Astrocyte (in vitro differentiated cells and primary cell): ENCODE results near the gene PRTN3. TPM values are rescaled to one million over a fixed set of nuclear protein-coding genes. Genes with fewer than 3 reads are reported as not detected.

Source experiments
- DNase-seq: peaks from one replicate; pipeline ENCODE4 v3.0.0-alpha.2; 2010; ENCODE audit warnings: low read depth
- FAIRE-seq: peaks from 2 replicates; lab custom pipeline; 2011; peaks lifted over from hg19 to GRCh38; lab: Jason Lieb, UNC
- H2AFZ ChIP-seq: 2 replicates; pipeline ENCODE4 v1.6.0; 2012; ENCODE audit warnings: low read depth, low read length, inconsistent platforms
- H3K27ac ChIP-seq: 2 replicates; pipeline ENCODE4 v1.5.1; 2011; ENCODE audit warnings: low read depth, low read length, inconsistent platforms
- H3K27me3 ChIP-seq: 2 replicates; pipeline ENCODE4 v1.6.0; 2011; ENCODE audit warnings: low read length, inconsistent platforms; ENCODE audit not compliant: insufficient read depth
- H3K36me3 ChIP-seq: 2 replicates; pipeline ENCODE4 v1.5.1; 2011; ENCODE audit warnings: low read length, inconsistent platforms; ENCODE audit not compliant: insufficient read depth
- H3K4me1 ChIP-seq: 2 replicates; pipeline ENCODE4 v1.5.1; 2011; ENCODE audit warnings: low read length, inconsistent platforms; ENCODE audit not compliant: insufficient read depth
- H3K4me2 ChIP-seq: 2 replicates; pipeline ENCODE4 v1.6.0; 2012; ENCODE audit warnings: low read length, inconsistent platforms
- H3K4me3 ChIP-seq: 2 replicates; pipeline ENCODE4 v1.5.1; 2011; ENCODE audit warnings: low read depth, mild to moderate bottlenecking, low read length, inconsistent platforms; ENCODE audit not compliant: insufficient read depth
- H3K79me2 ChIP-seq: 2 replicates; pipeline ENCODE4 v1.6.0; 2012; ENCODE audit warnings: mild to moderate bottlenecking, low read length, inconsistent platforms; ENCODE audit not compliant: insufficient read depth
- H3K9ac ChIP-seq: 2 replicates; pipeline ENCODE4 v1.6.0; 2012; ENCODE audit warnings: mild to moderate bottlenecking, low read length, inconsistent platforms
- H3K9me3 ChIP-seq: 2 replicates; pipeline ENCODE4 v1.5.1; 2012; ENCODE audit warnings: low read depth, mild to moderate bottlenecking, low read length, inconsistent platforms; ENCODE audit not compliant: insufficient read depth
- H4K20me1 ChIP-seq: 2 replicates; pipeline ENCODE4 v1.6.0; 2012; ENCODE audit warnings: low read length, inconsistent platforms; ENCODE audit not compliant: insufficient read depth
- H3K27ac Mint-ChIP-seq: one replicate; pipeline ENCODE4 v1.8.0; 2021; ENCODE audit warnings: mild to moderate bottlenecking, mixed read lengths; ENCODE audit not compliant: unreplicated experiment
- H3K27me3 Mint-ChIP-seq: one replicate; pipeline ENCODE4 v1.8.0; 2021; ENCODE audit warnings: low read depth, mixed read lengths; ENCODE audit not compliant: unreplicated experiment
- H3K36me3 Mint-ChIP-seq: one replicate; pipeline ENCODE4 v1.8.0; 2021; ENCODE audit warnings: low read depth, mixed read lengths; ENCODE audit not compliant: unreplicated experiment
- H3K4me1 Mint-ChIP-seq: one replicate; pipeline ENCODE4 v1.8.0; 2021; ENCODE audit warnings: low read depth, mixed read lengths; ENCODE audit not compliant: unreplicated experiment
- H3K4me3 Mint-ChIP-seq: one replicate; pipeline ENCODE4 v1.8.0; 2021; ENCODE audit warnings: mild to moderate bottlenecking, moderate library complexity, mixed read lengths; ENCODE audit not compliant: unreplicated experiment
- H3K9me3 Mint-ChIP-seq: one replicate; pipeline ENCODE4 v1.8.0; 2021; ENCODE audit warnings: mild to moderate bottlenecking, mixed read lengths; ENCODE audit not compliant: unreplicated experiment
- CTCF ChIP-seq: IDR thresholded peaks from 2 replicates; pipeline ENCODE4 v1.5.1; 2011; ENCODE audit warnings: low read depth, mild to moderate bottlenecking, inconsistent platforms, low read length, moderate library complexity; ENCODE audit not compliant: insufficient read depth
- EZH2 ChIP-seq: IDR thresholded peaks from 2 replicates; pipeline ENCODE4 v1.6.1; 2012; ENCODE audit warnings: mild to moderate bottlenecking, low read length, inconsistent platforms; ENCODE audit not compliant: insufficient read depth
- total RNA-seq: library from RNA; stranded (reverse); gene quantifications from 2 replicates; pipeline ENCODE4 v1.2.1, GENCODE V29; 2021

Gene PRTN3
- total RNA-seq, 1 donor from 2014 or later = not detected

GRCh38 chr19:882871-883497 is 42.2 kb downstream of the PRTN3 start:
- no peak for FAIRE-seq
- Mint-ChIP-seq H3K27me3 (no peaks in the 10 kb centered on the region), H3K4me3 (no peak overlapping the region), H3K36me3 (peaks cover 14% of the 10 kb centered on the region), H3K9me3 (no peaks in the 10 kb centered on the region), H3K27ac (no peak overlapping the region), H3K4me1 (no peaks in the 10 kb centered on the region)
- H3K4me3 ChIP-seq = no peak overlapping the region
- no peaks in the 10 kb centered on the region for H3K79me2 ChIP-seq
- no peak for TF ChIP-seq CTCF
- no peak for TF ChIP-seq EZH2
- H3K9me3 ChIP-seq = no peaks in the 10 kb centered on the region
- no peak for DNase-seq
- no peak overlapping the region for H2AFZ ChIP-seq
- no peak overlapping the region for H3K4me2 ChIP-seq
- H3K36me3 ChIP-seq = peaks cover 7% of the 10 kb centered on the region
- H3K27ac ChIP-seq = no peak overlapping the region
- no peaks in the 10 kb centered on the region for H3K27me3 ChIP-seq
- no peaks in the 10 kb centered on the region for H3K4me1 ChIP-seq
- H3K9ac ChIP-seq = no peak overlapping the region
- H4K20me1 ChIP-seq = peaks cover 11% of the 10 kb centered on the region

- H3K9me3 Mint-ChIP-seq = no peaks in the 10 kb centered on the region
- H3K36me3 Mint-ChIP-seq = peaks cover 14% of the 10 kb centered on the region
- Histone ChIP-seq H4K20me1 (peaks cover 11% of the 10 kb centered on the region), H3K79me2 (no peaks in the 10 kb centered on the region), H2AFZ (no peak overlapping the region), H3K9me3 (no peaks in the 10 kb centered on the region), H3K27ac (no peak overlapping the region), H3K27me3 (no peaks in the 10 kb centered on the region), H3K4me3 (no peak overlapping the region), H3K4me1 (no peaks in the 10 kb centered on the region), H3K4me2 (no peak overlapping the region), H3K9ac (no peak overlapping the region), H3K36me3 (peaks cover 7% of the 10 kb centered on the region)
- no peak overlapping the region for H3K27ac Mint-ChIP-seq
- TF ChIP-seq EZH2 (no peak), CTCF (no peak)
- H3K4me1 Mint-ChIP-seq = no peaks in the 10 kb centered on the region
- H3K27me3 Mint-ChIP-seq = no peaks in the 10 kb centered on the region
- FAIRE-seq (no peak), DNase-seq (no peak)
- no peak overlapping the region for H3K4me3 Mint-ChIP-seq
Measured at GRCh38 chr19:883661-884211, 42.9 kb downstream of the PRTN3 start.
